HEK293 (cell line): ENCODE measurements around the gene VAMP5.

Experiments used
- CTCF ChIP-seq: fragments of 450-650 bp; formaldehyde crosslinking; IDR thresholded peaks from 2 replicates; pipeline ENCODE4 v1.5.1; 2016; ENCODE audit warnings: missing biosample characterization, missing genetic modification characterization
- KLF8 ChIP-seq: fragments of 450-650 bp; formaldehyde crosslinking; IDR thresholded peaks from 2 replicates; pipeline ENCODE4 v1.5.1; 2016; ENCODE audit warnings: missing biosample characterization, missing genetic modification characterization
- REST ChIP-seq: fragments of 450-650 bp; formaldehyde crosslinking; IDR thresholded peaks from 2 replicates; pipeline ENCODE4 v1.5.1; 2016; ENCODE audit warnings: missing biosample characterization, missing genetic modification characterization
- SP2 ChIP-seq: fragments of 450-650 bp; formaldehyde crosslinking; IDR thresholded peaks from 2 replicates; pipeline ENCODE4 v1.5.1; 2016; ENCODE audit warnings: missing biosample characterization, missing genetic modification characterization
- YY1 ChIP-seq: fragments of 450-650 bp; formaldehyde crosslinking; IDR thresholded peaks from 2 replicates; pipeline ENCODE4 v1.5.1; 2018; ENCODE audit warnings: missing biosample characterization, missing genetic modification characterization

DNA sequence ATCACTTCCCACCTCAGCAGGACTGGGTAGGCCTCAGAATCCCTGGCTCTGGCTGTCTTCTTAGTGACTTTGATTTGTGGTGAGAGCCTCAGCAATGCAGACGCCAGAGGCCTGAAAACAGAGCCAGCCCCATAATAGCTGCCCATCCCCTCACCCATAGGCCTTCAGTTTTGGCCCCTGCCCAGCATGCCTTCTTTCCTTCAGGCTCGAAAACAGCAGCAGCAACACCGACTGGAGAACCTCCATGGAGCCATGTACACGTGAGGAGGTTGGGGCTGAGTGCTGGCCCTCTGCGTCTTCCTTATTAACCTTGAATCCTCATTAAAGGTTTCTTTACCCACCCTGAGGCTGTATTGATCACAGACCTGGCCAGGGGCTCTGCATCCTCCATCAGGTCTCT, 13.0 kb downstream of the VAMP5 start:
- TF ChIP-seq KLF8 (tag by site-specific recombination) (no peak), CTCF (tag by site-specific recombination) (no peak), SP2 (tag by site-specific recombination) (no peak), YY1 (tag by site-specific recombination) (no peak), REST (no peak)
